Esophagus mucosa (tissue), 1 donor: ENCODE data around the gene ARL2. TPM values are rescaled to one million over a fixed set of nuclear protein-coding genes. Genes with fewer than 3 reads are reported as not detected.
"Not testable (repeated sequence)": the region's sequence is repeated elsewhere in the genome, so short reads cannot be mapped to it uniquely, and the experiment has no call there.

Source experiments
- ATAC-seq: fragments of 200-7000 bp; cut with Tn5 transposase; one replicate; pipeline ENCODE4 v1.9.1; 2020
- total RNA-seq: library from RNA; stranded (reverse); gene quantifications from one replicate; pipeline ENCODE4 v1.2.4, GENCODE V29; 2023
- donor health status: DM: yes; HTN: yes; CAD: no.

ARL2 gene
- 43.9 TPM for total RNA-seq

DNA sequence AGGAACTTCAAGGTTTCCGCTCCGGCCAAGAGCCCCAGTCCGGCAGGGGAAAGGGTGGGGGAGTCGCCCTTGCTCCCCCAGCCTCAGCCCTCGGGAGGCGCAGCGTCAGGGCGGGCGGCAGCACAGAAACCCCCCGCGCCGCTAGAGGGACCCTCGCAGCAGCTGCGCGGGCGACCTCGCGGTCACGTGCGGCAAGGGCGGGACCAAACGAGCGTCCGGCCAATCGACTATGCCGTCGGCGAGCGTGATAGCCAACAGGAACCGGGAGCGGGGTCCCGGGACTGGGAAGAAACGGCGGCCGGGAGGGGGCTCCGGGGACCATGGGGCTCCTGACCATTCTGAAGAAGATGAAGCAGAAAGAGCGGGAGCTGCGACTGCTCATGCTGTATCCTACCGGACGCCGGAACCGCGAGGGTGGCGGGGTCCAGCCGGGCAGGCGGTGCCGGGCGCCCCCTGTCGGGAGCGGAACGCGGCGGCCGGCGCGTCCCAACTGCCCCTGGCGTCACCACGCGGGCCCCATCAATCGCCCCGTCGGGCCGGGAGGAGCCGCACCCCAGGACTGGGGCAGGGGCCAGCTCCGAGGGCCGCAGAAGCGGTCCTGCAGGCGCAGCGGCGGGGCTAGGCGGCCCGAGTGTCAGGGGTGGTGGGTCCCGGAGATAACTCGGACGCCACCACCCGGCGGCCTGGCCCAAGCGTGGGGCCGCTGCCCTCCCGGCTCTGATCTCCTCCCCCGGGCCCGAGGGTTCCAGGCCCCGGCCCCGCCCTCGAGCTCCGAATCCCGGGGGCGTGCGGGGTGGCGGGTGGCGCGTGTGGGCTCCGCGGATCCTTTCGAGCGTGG, at the start of gene ARL2:
Gene ARL2, plus strand, starts transcription at position 273 of the 838 bp plus-strand sequence. Its CDS starts 48 bp downstream, at position 321.
- peak; percentile 83 for ATAC-seq

DNA sequence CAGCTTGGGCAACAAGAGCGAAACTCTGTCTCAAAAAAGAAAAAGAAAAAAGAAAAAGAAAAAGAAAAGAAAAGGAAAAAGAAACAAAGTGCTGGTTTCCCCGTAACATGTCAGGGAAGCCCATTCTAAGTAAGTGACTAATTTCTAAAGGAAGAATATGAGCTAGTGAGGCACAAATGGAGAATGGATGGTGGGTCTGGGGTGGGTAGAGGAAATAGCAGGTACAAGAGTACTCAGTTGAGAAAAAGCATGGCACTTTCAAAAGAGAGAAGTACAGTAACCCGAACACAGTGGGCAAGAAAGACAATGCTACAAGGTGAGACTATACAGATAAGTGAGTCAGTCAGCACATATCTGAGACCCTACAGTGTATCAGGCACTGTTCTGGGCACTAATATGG, 46.6 kb upstream of the ARL2 start:
- ATAC-seq = no peak

DNA sequence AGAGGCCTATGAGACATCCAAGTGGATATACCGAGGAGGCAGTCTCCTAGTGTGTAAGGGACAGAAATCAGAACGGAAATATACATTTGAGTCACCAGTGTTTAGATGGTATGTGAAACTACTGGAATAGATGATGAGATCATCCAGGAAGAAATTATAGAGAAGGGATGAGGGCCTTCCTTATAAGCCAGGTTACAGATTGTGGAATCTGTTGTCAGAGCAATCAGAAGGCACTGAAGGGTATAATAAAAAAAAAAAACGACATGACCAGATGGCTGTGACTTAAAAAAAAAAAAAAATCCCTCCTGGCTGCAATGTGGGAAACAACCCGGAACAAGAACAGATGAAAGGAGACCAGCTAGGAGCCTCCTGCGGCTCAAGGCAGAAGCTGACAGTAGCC, 44.8 kb upstream of the ARL2 start:
- peak; percentile 83 for ATAC-seq

GRCh38 chr11:64970731-64971151, 43.2 kb upstream of the ARL2 start:
- peak; percentile 86 for ATAC-seq

DNA sequence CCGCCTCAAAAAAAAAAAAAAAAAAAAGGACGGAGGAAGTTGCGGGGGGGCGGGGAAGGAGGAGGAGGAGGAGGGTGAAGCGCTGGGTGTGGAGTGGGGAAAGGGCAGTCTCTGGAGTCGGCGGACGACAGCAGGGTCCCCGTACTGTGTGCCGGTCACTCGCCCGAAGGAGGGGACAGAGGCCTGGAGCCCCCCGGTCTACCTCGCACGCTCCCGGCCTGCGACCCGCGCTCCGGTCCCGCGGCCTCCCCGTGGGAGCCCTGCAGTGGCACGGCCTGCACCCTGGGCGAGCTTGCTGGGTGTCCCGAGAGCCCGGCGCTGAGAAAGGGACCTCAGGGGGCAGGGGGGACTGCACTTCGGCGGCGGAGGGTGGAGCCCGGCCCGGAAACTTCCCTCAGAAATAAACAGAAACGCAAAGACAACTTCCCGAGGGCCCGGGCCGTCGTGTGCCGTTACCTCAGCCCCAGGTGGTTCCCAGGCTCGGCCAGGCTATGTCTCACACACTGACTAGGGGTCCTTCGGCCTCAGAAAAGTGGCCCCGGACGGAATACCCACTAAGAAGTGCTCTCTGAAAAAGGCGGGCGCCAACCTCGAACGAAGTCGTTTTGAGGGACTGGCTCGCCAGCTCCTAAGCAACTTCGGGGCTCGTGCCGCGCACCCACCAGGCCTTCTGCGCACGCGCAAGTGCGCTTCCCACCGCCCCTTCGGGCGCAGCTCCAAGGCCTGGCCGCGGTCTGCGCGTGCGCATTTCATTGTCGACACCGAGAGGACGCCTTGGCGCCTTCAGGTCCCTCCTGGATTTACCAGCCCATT, 42.3 kb upstream of the ARL2 start, which contains the start of gene MAJIN:
Gene MAJIN, minus strand, starts transcription at position 688 of the 813 bp plus-strand sequence. CDS start 12,703 bp downstream, outside the sequence.
- peak; percentile 23 for ATAC-seq

DNA sequence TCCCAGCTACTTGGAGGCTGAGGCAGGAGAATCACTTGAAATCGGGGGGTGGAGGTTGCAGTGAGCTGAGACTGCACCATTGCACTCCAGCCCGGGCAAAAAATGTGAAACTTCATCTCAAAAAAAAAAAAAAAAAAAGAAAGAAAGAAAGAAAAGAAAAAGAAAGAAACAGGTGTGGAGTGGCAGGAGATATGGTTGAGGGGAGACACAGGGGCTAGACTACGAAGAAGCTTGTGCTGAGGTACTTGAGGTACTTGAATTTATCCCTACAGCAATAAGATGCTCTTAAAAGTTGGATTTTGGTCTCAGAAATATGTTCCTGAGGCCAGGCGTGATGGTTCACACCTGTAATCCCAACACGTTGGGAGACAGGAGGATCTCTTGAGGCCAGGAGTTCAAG, 39.8 kb upstream of the ARL2 start:
- no peak for ATAC-seq

DNA sequence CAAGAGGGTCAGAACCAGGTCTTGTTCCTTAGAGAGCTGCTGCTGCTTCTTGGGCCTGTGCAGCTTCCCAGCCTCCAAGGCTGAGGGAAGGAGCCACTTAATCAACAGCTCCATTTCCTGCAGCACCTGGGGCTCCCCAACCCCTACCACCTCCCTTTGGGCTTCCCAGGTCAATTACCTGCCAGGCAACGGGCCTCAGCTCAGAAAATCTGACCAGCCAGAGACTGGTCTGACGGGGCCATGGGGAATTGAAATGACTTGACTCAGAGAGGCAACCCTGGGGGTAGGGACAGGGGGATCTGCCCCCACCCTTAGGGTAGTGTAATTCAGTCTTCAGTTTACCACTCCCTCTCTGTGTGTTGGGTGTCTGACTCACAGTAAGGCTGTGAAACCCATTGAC, 37.3 kb upstream of the ARL2 start:
- ATAC-seq = no peak

- ATAC-seq = not testable (repeated sequence)
These were observed 30.6 kb upstream of the ARL2 start for GRCh38 chr11:64983339-64983738.

DNA sequence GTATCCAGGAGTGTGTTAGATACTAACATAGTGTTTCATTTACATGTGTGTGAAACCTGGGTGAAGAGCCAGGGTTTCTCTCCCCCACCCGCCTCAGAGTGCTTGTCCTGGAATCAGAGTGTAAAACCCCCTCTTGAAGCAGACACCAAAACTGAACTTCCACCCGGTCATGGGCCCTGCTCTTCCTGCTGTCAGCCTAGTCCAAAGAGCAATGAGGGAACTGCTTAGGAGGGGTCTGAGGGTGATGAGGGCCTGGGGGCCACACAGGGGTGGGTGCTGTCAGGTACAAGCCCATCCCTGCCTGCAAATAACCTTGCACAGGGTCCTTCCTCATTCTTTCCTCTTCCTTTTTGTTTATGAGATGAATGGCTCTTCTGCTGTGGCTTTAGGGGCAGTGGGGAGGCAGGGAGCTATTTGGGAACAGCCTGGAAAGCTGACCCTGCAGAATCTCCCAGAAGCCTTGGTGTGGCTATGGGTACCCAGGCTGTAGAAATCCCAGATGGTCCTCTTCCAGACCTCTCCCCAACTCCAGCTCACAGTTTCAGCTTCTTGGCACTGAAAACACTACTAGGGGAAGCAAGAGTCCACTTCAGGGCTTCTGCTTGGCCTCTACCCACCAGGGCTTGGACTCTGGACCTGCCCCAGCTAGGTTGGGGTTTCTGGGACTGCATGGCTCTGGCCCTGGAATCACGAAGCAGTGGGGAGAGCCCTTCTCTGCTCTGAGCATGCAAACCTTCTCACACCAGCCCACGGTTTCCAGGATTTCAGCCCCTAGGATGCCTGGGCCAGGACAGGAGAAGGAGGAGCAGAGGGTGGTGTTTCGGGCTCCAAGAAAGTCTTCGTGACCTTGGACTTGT, 25.7 kb upstream of the ARL2 start:
- ATAC-seq = no peak

GRCh38 chr11:64989416-64989815, 24.5 kb upstream of the ARL2 start:
- ATAC-seq = peak; percentile 23

GRCh38 chr11:64990222-64990923, 23.6 kb upstream of the ARL2 start:
- ATAC-seq = no peak

GRCh38 chr11:64994318-64994717, 19.6 kb upstream of the ARL2 start:
- ATAC-seq = no peak

DNA sequence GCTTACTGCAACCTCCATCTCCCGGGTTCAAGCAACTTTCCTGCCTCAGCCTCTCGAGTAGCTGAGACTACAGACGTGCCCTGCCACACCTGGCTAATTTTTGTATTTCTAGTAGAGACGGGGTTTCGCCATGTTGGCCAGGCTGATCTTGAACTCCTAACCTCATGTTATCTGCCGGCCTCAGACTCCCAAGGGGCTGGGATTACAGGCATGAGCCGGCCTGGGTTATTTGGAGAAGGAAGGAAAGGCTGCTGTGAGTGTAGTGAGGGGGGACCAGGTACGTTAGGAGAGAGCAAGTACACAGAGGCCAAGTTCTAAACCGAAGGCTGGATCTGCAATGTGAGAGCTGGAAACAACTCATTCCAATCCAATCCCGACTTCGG, 17.6 kb upstream of the ARL2 start:
- no peak for ATAC-seq

DNA sequence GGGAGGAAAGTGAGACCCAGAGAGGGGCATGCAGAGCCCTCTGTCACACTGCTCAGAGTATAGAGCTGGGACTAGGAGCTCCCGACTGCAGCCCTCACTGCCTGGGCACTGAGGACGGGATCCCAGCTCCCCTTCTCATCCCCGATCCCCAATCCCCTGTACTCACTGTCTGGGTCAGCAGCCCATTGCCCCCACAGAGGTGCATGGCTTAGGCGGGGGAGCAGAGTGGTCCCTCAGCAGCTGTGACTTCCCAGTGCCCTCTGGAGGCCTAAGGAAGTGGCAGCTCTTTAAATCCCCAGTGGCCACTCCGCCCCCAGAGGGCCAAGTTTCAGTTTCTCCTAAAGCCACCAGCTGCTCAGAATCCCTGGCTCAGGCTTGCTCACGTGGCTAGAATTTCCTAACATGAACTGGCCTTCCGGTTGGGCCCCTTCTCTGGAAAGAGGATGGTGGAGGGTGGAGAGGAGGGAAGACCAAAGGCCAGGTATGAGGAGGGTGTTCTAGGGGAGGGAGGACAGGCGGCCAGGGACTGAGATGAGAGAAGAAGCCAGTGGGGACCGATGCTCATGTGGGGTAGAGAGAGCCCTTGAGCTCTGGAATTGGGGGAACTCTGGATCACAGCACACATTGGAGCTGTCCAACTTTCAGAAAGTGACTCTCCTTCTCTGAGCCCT, 17.1 kb upstream of the ARL2 start, which contains the start of gene BATF2:
Gene BATF2, minus strand, starts transcription at position 262 of the 671 bp plus-strand sequence. Its CDS starts 57 bp downstream, at position 205.
- peak; percentile 57 for ATAC-seq

DNA sequence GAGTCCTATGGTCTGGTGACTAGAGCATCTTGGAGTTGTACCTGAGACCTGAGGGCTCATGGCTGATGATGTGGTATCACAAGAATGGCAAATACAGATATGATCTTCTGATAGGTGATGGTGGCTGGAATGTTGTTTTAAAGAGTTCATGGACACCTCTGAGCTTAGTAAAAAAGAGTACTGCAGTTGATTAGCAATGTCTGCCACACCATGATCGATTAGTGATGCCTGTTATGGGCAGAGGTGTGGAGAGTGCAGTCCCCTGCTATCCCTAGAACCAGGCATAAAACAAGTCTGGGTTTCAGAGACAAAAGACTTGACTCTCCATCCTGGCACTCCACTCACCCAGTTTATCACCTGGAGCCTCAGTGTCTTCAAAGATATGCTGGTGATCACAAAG, 15.8 kb upstream of the ARL2 start:
- ATAC-seq = no peak

GRCh38 chr11:64998690-64999431, 15.1 kb upstream of the ARL2 start:
- no peak for ATAC-seq

DNA sequence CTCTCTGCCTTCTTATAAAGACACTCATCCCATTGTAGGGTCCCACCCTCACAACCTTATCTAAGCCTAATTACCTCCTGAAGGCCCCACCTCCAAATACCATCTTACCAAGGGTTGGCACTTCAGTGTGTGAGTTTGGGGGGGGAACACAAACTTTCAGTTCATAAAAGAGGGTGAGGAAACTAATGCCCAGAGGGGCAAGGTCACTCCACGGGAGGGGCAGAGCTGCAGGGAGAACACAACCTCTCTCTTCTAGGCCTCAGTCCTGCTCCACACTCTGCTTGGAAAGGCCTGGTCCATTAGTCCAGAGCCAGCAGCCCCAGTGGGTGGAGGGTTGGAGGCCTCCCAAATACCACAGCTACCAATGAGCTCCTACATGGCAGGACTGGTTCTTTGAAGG, 14.5 kb upstream of the ARL2 start:
- no peak for ATAC-seq

DNA sequence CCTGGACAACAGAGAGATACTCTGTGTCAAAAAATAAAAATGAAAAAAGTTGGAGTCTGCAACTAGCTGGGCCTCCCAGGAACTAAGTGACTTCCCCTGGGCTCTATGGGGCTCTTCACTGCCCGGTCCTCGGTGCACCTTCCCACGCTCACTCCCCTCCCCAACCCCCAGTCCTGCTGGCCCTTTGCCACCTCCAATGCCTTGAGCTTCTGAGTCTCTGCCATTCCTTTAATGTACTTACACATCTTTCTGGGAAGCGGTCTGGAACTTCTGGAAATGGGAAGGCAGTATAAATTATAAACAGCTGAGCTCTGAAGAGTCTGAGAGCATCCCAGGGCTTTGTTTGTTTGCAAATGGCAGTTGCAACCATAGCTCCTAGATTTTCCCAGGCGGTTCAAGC, 11.3 kb upstream of the ARL2 start:
- no peak for ATAC-seq

GRCh38 chr11:65003282-65003681, 10.7 kb upstream of the ARL2 start:
- ATAC-seq = no peak

- not testable (repeated sequence) for ATAC-seq
These were observed 10.0 kb upstream of the ARL2 start for GRCh38 chr11:65003968-65004367.
